ENCODE results near the gene FGFRL1.
"Not testable (repeated sequence)": the region's sequence is repeated elsewhere in the genome, so short reads cannot be mapped to it uniquely, and the experiment has no call there.

The FGFRL1 gene

GRCh38 chr4:992297-993110, 18.9 kb upstream of the FGFRL1 start:
- DNase-seq (ENCODE audit: low spot score), result no peak

GRCh38 chr4:993111-994029, 18.1 kb upstream of the FGFRL1 start, which contains the start of gene SLC26A1:
Gene SLC26A1 (minus strand): TSS chr4:993404. CDS start chr4:991703, 1,701 bp downstream.
- no peak for DNase-seq (ENCODE audit: low spot score)

DNA sequence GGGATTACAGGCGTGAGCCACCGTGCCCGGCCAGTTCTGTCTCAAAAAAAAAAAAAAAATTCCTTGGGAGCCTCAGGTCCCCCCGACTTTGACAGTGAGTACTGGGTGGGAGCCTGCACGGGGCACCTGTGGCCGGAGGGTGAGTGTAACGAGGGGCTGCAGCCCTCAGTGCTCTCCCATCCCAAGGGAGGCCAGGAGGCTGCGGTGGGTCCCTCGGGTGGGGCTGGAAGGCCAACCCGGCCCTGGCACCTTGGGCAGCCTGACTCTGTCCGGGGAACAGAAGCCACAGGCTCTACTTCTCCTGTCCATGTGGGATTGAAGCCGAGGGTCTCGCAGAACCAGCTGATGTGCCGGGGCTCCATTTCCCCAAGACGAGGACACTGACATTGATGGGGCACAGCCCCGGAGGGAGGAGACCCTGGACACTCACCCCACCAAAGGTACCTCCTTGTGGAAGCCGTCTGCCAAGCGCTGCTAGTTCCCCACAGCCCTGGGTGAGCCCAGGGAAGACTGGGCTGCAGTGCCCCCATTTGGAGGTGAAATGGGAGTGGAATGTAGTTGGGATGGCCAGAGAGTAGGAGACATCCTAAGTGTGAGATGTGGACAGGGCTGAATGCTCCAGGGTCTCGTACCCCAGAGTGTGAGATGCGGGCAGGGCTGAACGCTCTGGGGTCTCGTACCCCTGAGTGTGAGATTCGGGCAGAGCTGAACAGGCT, 16.0 kb upstream of the FGFRL1 start:
- DNase-seq (ENCODE audit: low spot score), result no peak

GRCh38 chr4:996030-996996, 15.1 kb upstream of the FGFRL1 start:
- no peak for DNase-seq (ENCODE audit: low spot score)

DNA sequence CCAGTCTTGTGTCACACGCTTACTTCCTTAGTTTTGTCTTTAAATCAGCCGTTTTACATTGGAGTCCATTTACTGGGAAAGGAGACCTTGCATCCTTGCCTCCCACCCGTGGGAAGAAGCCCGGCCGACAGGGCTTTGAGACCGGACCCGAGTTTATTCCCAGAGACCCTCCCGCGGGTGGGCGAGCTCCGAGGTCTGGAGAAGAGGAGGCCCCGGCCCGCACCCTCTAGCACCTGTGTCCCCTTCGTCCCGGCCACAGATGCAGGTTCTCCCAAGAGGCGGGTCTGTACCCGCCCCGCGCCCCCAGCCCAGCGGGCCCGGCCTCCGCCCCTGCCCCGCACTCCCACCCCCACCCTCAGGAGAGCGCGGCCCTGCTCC, 14.4 kb upstream of the FGFRL1 start:
- DNase-seq (ENCODE audit: low spot score), result no peak

- peak; percentile 78 for DNase-seq (ENCODE audit: low spot score)
Measured at GRCh38 chr4:997375-998071, 13.9 kb upstream of the FGFRL1 start.

DNA sequence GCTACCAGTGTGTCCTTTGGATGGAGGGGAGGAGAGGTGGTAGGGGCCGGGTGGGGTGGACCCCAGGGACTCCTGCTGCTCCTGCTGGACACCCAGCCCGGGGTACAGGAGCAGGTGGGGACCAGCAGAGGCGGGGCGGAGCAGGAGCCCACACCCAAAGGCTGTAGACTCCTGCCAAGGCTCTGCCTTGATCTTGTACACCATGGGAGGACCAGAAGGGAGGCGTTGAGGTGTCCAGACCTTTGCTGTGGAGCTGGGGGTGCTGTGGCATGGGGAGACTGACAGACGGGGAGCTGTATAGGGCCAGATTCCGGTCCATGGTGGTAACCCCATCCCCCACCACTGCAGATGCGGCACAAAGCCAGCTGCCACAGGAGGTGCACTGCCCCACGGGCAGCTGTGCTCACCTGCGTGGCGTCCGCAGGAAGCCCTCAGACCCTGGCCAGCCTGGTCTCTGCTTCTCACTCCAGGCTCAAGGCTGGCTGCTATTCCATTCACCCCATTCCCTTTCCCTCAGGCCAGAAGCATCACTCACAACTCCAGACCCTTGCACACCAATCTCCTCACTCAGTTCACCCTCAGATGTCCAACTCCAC, 13.2 kb upstream of the FGFRL1 start:
- no peak for DNase-seq (ENCODE audit: low spot score)

DNA sequence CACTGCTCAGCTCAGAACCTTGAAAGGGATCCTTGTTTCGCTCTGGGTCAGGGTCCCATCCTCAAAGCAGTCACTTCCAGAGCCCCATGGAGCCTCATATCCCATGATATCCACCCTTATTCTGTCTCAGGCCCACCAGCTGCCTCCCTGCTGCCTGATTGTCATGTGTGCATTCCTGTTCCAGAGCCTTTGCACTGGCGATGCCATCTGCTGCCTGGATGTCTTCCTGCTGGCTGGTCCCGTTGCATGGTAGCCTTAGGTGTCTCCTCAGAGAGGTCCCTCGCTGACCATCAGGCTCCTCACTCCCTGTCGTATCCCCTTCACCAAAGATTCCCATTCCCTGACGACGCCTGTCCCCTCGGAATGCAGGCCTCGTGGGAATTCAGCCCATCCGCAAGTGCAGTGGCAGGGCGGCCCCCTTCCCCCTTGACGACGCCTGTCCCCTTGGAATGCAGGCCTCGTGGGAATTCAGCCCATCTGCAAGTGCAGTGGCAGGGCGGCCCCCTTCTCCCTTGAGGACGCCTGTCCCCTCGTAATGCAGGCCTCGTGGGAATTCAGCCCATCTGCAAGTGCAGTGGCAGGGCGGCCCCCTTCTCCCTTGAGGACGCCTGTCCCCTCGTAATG, 12.1 kb upstream of the FGFRL1 start:
- not testable (repeated sequence) for DNase-seq (ENCODE audit: low spot score)

DNA sequence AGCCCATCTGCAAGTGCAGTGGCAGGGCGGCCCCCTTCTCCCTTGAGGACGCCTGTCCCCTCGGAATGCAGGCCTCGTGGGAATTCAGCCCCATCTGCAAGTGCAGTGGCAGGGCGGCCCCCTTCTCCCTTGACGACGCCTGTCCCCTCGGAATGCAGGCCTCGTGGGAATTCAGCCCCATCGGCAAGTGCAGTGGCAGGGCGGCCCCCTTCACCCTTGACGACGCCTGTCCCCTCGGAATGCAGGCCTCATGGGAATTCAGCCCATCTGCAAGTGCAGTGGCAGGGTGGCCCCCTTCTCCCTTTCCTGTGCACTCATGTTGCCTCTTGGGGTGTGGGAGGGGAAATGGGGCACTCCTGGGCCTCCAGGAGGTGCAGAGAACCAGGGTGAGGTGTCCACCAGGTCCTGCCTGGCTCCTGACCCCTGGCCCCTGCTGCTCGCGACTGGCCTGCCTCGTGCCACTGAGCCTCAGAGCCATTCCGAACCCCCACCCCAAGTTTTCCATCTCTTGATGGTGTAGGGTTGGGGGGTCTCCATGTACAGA, 11.5 kb upstream of the FGFRL1 start:
- no peak for DNase-seq (ENCODE audit: low spot score)

DNA sequence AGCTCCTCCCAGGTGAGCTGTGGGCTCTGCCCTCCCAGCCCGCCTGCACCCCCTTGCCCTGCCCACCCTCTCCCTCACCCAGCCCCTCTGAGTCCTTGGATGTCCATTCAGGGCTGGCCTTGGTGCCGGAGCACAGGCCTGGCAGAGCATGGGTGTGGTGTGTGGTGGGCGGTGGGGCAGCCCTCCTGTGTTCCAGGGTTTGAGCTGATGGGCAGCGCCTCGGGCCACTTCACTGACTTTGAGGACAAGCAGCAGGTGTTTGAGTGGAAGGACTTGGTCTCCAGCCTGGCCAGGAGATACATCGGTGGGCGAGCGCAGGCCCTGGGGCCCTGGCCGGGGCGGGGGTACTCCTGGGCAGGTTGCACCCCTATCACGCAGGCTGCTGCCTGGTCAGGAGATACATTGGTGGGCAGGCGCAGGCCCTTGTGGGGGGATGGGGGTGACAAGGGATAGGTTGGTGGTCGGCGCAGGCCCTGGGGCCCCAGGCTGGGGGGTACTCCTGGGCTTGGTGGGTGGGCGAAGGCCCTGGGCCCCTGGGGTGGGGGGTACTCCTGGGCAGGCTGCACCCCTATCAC, 10.7 kb upstream of the FGFRL1 start:
- DNase-seq (ENCODE audit: low spot score), result no peak

DNA sequence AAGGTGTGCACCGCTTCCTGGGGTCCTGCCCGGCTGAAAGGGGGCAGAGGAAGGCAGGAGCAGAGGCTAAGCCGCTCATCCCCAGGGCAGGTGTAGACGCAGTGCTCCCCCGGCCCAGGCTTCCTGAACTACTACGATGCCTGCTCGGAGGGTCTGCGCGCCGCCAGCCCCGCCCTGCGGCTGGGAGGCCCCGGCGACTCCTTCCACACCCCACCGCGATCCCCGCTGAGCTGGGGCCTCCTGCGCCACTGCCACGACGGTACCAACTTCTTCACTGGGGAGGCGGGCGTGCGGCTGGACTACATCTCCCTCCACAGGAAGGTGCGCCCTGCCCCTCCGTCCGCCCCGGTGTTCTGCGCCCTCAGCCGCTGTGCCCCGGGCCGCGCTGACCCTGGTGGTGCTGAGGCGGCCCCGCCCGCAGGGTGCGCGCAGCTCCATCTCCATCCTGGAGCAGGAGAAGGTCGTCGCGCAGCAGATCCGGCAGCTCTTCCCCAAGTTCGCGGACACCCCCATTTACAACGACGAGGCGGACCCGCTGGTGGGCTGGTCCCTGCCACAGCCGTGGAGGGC, 9.8 kb upstream of the FGFRL1 start:
- no peak for DNase-seq (ENCODE audit: low spot score)

DNA sequence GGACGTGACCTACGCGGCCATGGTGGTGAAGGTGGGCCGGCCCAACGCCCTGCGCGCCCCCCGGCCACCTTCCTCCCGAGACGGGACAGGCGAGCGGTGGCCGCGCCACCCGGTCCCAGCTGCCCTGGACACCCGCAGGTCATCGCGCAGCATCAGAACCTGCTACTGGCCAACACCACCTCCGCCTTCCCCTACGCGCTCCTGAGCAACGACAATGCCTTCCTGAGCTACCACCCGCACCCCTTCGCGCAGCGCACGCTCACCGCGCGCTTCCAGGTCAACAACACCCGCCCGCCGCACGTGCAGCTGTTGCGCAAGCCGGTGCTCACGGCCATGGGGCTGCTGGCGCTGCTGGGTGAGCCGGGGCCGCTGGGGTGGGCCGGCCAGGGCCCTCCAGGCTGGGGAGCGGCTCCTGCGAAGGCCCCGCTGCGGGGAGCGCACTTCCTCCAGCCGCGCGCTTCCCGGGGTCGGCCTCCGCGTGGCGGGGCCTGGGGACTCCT, 9.2 kb upstream of the FGFRL1 start:
- peak; percentile 38 for DNase-seq (ENCODE audit: low spot score)

DNA sequence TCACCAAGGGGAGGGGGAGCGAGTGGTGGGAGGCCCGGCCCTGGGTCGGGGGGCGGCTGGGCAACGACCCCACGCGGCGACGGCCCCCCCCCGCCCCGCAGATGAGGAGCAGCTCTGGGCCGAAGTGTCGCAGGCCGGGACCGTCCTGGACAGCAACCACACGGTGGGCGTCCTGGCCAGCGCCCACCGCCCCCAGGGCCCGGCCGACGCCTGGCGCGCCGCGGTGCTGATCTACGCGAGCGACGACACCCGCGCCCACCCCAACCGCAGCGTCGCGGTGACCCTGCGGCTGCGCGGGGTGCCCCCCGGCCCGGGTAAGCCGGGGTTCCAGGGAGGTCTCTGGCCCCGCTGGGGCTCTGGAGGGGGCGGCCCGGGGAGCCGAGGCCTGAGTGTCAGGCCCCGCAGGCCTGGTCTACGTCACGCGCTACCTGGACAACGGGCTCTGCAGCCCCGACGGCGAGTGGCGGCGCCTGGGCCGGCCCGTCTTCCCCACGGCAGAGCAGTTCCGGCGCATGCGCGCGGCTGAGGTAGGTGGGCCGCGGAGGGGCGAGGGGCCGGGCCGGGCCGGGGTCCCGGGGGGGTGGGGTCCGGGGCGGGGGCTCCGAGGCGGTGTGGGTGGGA, 8.7 kb upstream of the FGFRL1 start:
- DNase-seq (ENCODE audit: low spot score), result no peak

DNA sequence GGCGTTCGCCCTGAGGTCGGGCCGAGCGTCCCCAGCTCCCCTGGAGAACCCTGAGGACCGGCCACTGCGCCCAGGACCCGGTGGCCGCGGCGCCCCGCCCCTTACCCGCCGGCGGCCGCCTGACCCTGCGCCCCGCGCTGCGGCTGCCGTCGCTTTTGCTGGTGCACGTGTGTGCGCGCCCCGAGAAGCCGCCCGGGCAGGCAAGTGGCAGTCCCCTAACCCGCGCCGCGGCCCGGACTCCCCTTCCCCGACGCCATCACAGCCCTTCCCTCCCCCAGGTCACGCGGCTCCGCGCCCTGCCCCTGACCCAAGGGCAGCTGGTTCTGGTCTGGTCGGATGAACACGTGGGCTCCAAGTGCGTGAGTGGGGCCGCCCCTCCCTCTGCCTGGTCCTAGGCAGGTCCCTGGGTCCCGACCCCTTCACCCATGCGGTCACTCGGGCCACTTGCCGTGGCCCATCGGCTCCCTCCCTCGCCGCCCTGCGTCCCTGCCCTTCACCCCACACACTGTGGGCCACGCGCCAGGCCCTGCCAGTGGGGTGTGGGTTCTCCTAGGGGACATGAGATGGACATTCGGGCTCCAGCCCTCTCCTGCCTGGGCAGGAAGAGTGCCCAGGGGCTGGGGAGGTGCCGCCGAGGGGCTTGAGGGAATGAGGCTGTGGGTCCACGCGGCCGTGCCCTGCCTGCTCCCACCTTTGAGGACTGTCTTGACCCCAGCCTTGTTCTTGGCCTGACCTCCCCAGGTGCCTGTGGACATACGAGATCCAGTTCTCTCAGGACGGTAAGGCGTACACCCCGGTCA, 8.0 kb upstream of the FGFRL1 start:
- DNase-seq (ENCODE audit: low spot score), result no peak

DNA sequence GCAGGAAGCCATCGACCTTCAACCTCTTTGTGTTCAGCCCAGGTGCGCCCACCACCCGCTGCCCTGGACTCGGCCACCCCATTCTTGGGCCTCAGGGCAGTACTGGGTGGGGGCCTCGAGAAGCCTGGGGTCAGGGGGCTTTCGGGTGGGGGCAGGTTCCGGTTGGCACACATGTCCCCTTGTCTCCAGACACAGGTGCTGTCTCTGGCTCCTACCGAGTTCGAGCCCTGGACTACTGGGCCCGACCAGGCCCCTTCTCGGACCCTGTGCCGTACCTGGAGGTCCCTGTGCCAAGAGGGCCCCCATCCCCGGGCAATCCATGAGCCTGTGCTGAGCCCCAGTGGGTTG, 7.4 kb upstream of the FGFRL1 start:
- no peak for DNase-seq (ENCODE audit: low spot score)

DNA sequence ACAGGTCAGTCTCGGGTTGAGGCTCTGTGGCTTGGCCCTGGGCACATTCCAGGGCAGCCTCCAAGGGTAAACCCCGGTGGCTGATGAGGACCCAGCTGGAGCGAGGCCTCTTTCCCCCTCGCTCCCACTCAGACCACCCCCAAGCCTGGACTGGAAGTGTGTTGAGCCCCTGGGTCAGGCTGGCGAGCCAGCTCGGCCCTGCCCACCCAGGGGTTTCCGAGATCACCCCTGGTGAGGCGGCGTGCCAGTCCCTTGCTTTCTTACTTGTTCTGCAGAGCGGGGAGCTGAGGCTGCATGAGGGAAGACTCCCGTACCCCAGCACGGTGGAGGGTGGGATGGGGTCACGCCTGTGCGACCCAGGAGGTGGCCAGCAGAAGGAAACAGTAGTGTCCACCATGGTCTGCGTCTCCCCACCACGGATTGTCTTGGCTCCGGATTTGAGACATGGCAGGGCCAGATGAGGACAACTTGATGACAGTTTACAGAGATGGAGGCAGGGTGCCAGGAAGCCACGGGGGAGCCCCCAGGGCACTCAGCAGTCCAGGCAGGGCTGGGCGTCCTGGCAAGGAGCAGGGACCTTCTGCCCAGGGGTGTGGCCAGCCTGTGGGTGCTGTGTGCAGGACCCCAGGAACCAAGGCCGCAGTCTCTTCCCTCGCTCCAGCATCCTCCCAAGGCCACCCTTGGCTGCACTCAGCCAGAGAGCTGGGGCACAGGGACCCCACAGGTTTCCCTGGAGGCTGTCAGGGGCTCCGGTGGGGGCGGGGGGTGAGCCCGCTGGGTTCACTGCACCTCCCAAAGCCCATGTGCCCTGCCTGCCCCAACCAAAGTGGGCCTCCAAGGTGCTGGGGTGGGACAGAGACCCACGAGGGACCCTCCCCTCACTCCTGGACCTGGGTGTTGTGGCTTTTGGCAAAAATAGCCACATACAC, 6.6 kb upstream of the FGFRL1 start:
- no peak for DNase-seq (ENCODE audit: low spot score)
